ENCODE results near the gene BTBD16. TPM values are rescaled to one million over a fixed set of nuclear protein-coding genes. Genes with fewer than 3 reads are reported as not detected.

The BTBD16 gene
- total and polyA plus RNA-seq, 8 donors: 0.40 TPM; not detected in 7

DNA sequence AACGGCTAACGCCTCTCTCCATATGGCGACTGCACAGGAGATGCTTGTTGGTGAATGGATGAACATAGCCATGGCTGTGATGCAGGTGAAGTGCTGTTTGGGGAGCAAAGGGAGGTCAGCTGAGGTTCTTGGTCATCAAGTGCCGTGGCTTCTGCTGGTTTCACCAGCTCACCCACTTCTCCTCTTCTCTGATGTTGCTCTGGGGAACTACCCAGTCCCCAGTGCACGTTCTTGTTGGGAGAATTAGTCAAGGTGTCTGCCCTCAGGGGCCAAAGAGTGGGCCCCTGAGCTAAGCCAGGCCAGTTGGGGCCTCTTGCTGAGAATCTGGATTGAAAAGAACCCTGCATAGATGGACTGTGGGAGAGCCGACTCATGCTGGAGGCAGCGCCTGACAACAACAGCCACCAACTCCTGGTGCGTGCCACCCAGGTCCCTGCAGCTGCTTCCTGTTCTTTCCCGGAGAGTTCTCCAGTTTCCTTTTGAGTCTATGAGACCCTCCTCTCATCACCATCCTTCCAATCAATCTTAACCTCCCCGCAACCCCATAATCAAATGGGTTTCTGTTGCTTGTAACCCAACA is 3.0 kb downstream of the BTBD16 start:
- Histone ChIP-seq H3K9me3 (no peaks in the 10 kb centered on the region), H3K4me1 (no peaks in the 10 kb centered on the region), H3K27me3 (no peaks in the 10 kb centered on the region), H3K27ac (no peak overlapping the region), H3K4me3 (no peak overlapping the region), H3K36me3 (peaks cover 0 to 28% (median 11%) of the 10 kb centered on the region in 4 donors)
- intact Hi-C loops (cut with DNase I; ENCODE audit: low total_unique reads): no loop called here
- TF ChIP-seq, protein P1, sequence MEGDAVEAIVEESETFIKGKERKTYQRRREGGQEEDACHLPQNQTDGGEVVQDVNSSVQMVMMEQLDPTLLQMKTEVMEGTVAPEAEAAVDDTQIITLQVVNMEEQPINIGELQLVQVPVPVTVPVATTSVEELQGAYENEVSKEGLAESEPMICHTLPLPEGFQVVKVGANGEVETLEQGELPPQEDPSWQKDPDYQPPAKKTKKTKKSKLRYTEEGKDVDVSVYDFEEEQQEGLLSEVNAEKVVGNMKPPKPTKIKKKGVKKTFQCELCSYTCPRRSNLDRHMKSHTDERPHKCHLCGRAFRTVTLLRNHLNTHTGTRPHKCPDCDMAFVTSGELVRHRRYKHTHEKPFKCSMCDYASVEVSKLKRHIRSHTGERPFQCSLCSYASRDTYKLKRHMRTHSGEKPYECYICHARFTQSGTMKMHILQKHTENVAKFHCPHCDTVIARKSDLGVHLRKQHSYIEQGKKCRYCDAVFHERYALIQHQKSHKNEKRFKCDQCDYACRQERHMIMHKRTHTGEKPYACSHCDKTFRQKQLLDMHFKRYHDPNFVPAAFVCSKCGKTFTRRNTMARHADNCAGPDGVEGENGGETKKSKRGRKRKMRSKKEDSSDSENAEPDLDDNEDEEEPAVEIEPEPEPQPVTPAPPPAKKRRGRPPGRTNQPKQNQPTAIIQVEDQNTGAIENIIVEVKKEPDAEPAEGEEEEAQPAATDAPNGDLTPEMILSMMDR (IDR thresholded peaks at IDR 0.05): no peak
- TF ChIP-seq POLR2A (IDR thresholded peaks at IDR 0.05) (no peak), EP300 (IDR thresholded peaks at IDR 0.05) (no peak), POLR2AphosphoS5 (IDR thresholded peaks at IDR 0.05) (no peak)
- DNase-seq: no peak
- WGBS, 5 donors: 81 to 90% (median 87%) methylated on average over 10 of the region's 10 CpGs

DNA sequence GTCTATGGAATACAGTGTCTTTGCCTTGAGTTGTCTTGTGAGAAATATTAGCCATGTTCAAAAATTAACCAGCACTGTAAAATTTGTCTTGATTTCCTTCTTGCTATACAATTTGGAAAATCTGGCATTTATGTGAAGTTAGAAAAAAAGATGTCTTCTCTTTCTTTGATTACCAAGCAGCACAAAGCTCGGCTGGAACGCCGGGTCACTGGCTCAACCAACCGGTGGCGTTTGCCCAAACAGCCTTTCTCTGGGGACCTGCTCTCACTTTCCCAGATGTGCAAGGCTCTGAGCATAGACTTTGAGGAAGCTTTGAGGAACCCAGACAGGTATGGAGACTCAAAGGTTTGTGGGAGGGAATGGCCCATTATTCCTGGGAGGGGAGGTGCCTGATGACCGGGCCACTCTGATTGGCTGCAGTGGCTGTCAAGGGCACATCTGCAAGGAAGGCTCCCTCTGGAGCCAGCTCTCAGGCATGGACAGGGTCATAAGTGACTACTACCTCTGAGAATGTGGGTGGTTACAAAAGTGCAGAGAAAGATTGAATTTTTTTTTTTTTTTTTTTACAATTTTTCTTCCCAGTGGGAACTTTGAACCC is 5.6 kb downstream of the BTBD16 start:
- TF ChIP-seq, protein P1 (IDR thresholded peaks at IDR 0.05): no peak
- no peak for TF ChIP-seq POLR2A (IDR thresholded peaks at IDR 0.05)
- H3K27ac ChIP-seq: no peak overlapping the region
- WGBS, 5 donors: 92 to 95% (median 95%) methylated on average over 6 of the region's 6 CpGs

DNA sequence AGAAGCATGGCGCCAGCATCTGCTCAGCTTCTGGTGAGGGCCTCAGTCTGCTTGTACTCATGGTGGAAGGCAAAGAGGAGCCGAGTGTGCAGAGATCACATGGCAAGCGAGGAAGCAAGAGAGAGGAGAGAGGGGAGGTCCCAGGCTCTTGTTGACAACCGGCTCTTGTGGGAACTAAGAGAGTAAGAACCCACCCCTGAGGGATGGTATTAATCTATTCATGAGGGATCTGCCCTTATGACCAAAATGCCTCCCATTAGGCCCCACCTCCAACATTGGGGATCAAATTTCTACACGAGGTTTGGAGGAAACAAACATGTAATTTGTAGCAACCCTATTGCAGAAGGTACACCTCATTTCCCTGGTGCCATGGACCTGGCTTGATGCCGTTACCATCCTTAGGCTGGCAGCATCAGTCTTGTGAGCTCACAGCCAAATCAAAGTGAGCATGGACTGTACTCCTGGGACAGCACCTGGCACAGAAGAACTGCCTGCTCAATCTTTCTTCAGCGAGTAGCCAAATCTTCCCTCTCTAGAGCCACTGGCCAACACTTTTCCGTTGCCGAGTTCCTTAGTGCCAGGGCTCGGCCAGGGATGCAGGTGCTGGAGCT is 6.5 kb downstream of the BTBD16 start:
- Histone ChIP-seq H3K4me3 (no peak overlapping the region), H3K27ac (no peak overlapping the region), H3K9me3 (no peaks in the 10 kb centered on the region), H3K36me3 (no peaks in the 10 kb centered on the region), H3K4me1 (no peaks in the 10 kb centered on the region), H3K27me3 (no peaks in the 10 kb centered on the region)
- intact Hi-C loops (cut with DNase I; ENCODE audit: low total_unique reads): no loop called here
- no peak for DNase-seq
- TF ChIP-seq POLR2AphosphoS5 (IDR thresholded peaks at IDR 0.05) (no peak), EP300 (IDR thresholded peaks at IDR 0.05) (no peak)
- 73 to 84% (median 78%) methylated on average over 10 of the region's 10 CpGs for WGBS, 5 donors

More for the DNA sequence above, 5.6 kb downstream of the BTBD16 start:
- no peaks in the 10 kb centered on the region for H3K27me3 ChIP-seq
- no peak overlapping the region for H3K4me3 ChIP-seq
- no peaks in the 10 kb centered on the region for H3K4me1 ChIP-seq
- peaks cover 0 to 6% (median 0%) of the 10 kb centered on the region in 4 donors for H3K36me3 ChIP-seq
- H3K9me3 ChIP-seq: no peaks in the 10 kb centered on the region
- DNase-seq: peak in 1 of 2 donors; percentile 21
- intact Hi-C loops (cut with DNase I; ENCODE audit: low total_unique reads): no loop called here

DNA sequence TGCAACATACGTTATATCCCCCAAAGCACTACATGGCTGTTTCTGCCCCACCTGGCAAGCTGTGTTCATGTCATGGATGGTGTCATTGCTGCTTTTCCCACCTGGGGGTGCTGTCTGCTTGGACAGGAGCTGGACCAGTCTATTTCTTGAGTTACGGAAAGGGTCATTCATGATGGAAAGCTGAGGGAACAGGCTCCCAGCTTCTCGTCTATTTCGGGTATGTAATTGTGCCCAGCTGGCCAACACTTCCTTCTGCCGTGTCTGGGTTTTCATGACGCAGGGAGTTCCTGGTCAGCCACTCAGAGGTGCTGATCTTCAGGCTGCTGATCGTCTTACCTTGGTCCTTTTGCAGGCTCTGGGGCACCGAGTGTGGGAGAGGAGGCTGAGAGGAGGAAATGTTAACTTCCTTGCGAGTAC is 8.6 kb downstream of the BTBD16 start:
- Histone ChIP-seq H3K9me3 (no peaks in the 10 kb centered on the region), H3K36me3 (no peaks in the 10 kb centered on the region), H3K27ac (no peak overlapping the region), H3K4me1 (no peaks in the 10 kb centered on the region), H3K27me3 (no peaks in the 10 kb centered on the region), H3K4me3 (no peak overlapping the region)
- peak; percentile 34 to 67 for DNase-seq
- WGBS, 5 donors: 32 to 48% (median 36%) methylated on average over 9 of the region's 9 CpGs
- TF ChIP-seq POLR2AphosphoS5 (IDR thresholded peaks at IDR 0.05): no peak
- TF ChIP-seq, protein P1 (IDR thresholded peaks at IDR 0.05): peak in 2 of 7 experiments; percentile 38 to 45
- intact Hi-C loops (cut with DNase I; ENCODE audit: low total_unique reads): no loop called here

DNA sequence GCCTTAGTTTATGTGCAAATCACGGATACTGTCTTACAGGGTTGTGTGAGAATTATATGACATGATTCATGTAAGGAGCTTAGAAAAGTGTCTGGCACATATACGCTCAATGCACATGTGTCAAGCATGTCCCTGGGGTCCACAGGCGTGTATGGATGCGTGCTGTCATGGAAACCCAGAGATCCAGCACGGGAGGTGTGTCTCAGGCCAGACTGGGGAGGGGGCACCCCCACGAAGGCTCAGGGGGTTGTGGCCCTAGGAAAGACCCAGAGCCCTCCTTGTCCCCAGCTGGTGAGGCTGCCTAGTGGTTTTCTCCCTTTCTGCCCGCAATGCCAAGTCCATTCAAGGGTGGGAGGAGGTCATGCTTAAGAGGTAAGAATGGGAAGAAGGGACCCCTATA is 9.1 kb downstream of the BTBD16 start:
- H3K4me3 ChIP-seq: no peak overlapping the region
- 70 to 84% (median 75%) methylated on average over 7 of the region's 7 CpGs for WGBS, 5 donors
- TF ChIP-seq, protein P1 (IDR thresholded peaks at IDR 0.05): no peak
- TF ChIP-seq POLR2A (IDR thresholded peaks at IDR 0.05) (no peak), POLR2AphosphoS5 (IDR thresholded peaks at IDR 0.05) (no peak), EP300 (IDR thresholded peaks at IDR 0.05) (no peak)
- no peaks in the 10 kb centered on the region for H3K4me1 ChIP-seq
- DNase-seq: peak in 1 of 2 donors; percentile 14
- no peaks in the 10 kb centered on the region for H3K9me3 ChIP-seq
- H3K27ac ChIP-seq: no peak overlapping the region
- intact Hi-C loops (cut with DNase I; ENCODE audit: low total_unique reads): no loop called here
- H3K36me3 ChIP-seq: no peaks in the 10 kb centered on the region
- no peaks in the 10 kb centered on the region for H3K27me3 ChIP-seq

All from stomach (tissue), 9 donors.